Activated CD4-positive, alpha-beta T cell treated with anti-CD3 and anti-CD28 coated beads, Interleukin-2, Interleukin-6, amounts not matched to agents 100 ng/mL and 50 ng/mL, durations not matched to agents 16 hours and 8 hours (primary cell): ENCODE measurements around the gene TMEM88.

Experiments
- DNase-seq: peaks from one replicate; pipeline ENCODE4 v3.0.0-alpha.2; 2020

TMEM88 gene

GRCh38 chr17:7887038-7887481 is 32.2 kb downstream of the TMEM88 start:
- no peak for DNase-seq

- peak; percentile 92 for DNase-seq
Measured at GRCh38 chr17:7887482-7888183, 32.8 kb downstream of the TMEM88 start.

- peak; percentile 68 for DNase-seq
Measured at GRCh38 chr17:7888184-7888920, 33.5 kb downstream of the TMEM88 start, which contains the start of gene CHD3. Gene CHD3 (plus strand): TSS chr17:7888789. CDS start chr17:7889001, 212 bp downstream.

GRCh38 chr17:7889166-7889955 is 34.5 kb downstream of the TMEM88 start:
- DNase-seq, result peak; percentile 25

GRCh38 chr17:7893187-7893880 is 38.5 kb downstream of the TMEM88 start:
- DNase-seq, result no peak

- no peak for DNase-seq
Measured at GRCh38 chr17:7894226-7894625, 39.4 kb downstream of the TMEM88 start.

- no peak for DNase-seq
Measured at GRCh38 chr17:7894866-7895265, 40.0 kb downstream of the TMEM88 start.

- no peak for DNase-seq
Measured at GRCh38 chr17:7897090-7897489, 42.2 kb downstream of the TMEM88 start.

- no peak for DNase-seq
Measured at GRCh38 chr17:7897773-7898172, 42.9 kb downstream of the TMEM88 start.

GRCh38 chr17:7903154-7904103 is 48.6 kb downstream of the TMEM88 start:
- no peak for DNase-seq
